ENCODE data around the gene FKBP9.

The FKBP9 gene

DNA sequence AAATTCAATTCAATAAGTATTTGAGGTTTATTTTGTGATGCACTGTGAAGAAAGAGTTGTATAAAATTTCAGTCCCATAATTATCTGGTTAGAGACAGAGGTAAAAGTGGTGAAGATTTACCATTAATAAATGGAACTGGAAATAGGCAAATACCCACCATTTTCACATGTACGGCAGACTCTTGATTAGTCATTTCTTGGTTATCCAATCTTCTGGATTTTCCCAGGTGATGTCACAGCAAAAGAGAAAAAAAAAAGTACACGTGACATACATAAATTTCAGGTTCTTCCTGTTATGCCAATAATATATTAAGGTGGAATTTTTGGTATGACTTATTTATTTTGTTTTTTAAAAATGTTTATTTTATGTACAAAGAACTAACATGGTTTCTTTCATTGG lies 78.5 kb downstream of the FKBP9 start:
- Histone ChIP-seq H3K4me3 (ENCODE audit: low read length) (no peak overlapping the region), H3F3A (ENCODE audit: control insufficient read depth, insufficient read depth) (peaks cover 6% of the 10 kb centered on the region), H3K4me2 (ENCODE audit: low read length) (no peak overlapping the region), H3K79me2 (ENCODE audit: control insufficient read depth, low read length) (peaks cover 89% of the 10 kb centered on the region), H3K9me3 (ENCODE audit: control insufficient read depth, insufficient read depth, low read length) (no peaks in the 10 kb centered on the region), H3K4me1 (ENCODE audit: control insufficient read depth, low read length) (peaks cover 29% of the 10 kb centered on the region), H4K20me1 (ENCODE audit: control insufficient read depth, insufficient read depth, low read depth, low read length) (peaks cover 16% of the 10 kb centered on the region), H3K36me3 (ENCODE audit: control insufficient read depth, low read length) (peaks cover 19% of the 10 kb centered on the region), H3K9me2 (replicated peaks; ENCODE audit: control insufficient read depth, low read length) (no peaks in the 10 kb centered on the region), H3K27ac (ENCODE audit: low read depth, low read length) (no peak overlapping the region), H3K27me3 (ENCODE audit: control insufficient read depth, low read length) (no peaks in the 10 kb centered on the region)
- no peak for TF ChIP-seq EZH2phosphoT487 (IDR thresholded peaks at IDR 0.05; ENCODE audit: borderline replicate concordance, low read length)
- TF ChIP-seq CTCF (IDR thresholded peaks at IDR 0.05; ENCODE audit: low read depth, low read length, poor library complexity, severe bottlenecking) = no peak

DNA sequence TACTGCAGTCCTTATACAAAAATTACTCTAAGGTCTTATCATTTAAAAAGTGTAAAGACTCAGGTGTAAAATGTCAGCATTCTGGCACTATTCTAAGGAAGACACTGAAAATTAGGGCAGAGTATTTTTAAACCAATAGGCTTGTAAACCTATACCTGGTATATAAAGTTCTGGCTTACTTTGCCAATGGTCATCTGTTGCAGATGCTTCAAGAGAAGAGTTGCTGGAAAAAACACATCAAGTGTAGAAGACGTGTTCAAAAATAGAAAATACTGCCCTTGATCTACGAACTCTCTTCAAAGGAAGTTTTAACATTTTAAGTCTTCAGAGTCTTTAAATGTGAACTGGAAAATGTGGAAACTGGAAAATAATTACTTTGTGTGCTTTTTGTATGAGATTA lies 81.4 kb downstream of the FKBP9 start:
- TF ChIP-seq CTCF (IDR thresholded peaks at IDR 0.05; ENCODE audit: low read depth, low read length, poor library complexity, severe bottlenecking) = no peak
- TF ChIP-seq EZH2phosphoT487 (IDR thresholded peaks at IDR 0.05; ENCODE audit: borderline replicate concordance, low read length) = no peak
- Histone ChIP-seq H3K9me3 (ENCODE audit: control insufficient read depth, insufficient read depth, low read length) (no peaks in the 10 kb centered on the region), H3K27ac (ENCODE audit: low read depth, low read length) (no peak overlapping the region), H3K4me1 (ENCODE audit: control insufficient read depth, low read length) (peaks cover 57% of the 10 kb centered on the region), H3K9me2 (replicated peaks; ENCODE audit: control insufficient read depth, low read length) (no peaks in the 10 kb centered on the region), H3F3A (ENCODE audit: control insufficient read depth, insufficient read depth) (peaks cover 27% of the 10 kb centered on the region), H4K20me1 (ENCODE audit: control insufficient read depth, insufficient read depth, low read depth, low read length) (peaks cover 26% of the 10 kb centered on the region), H3K27me3 (ENCODE audit: control insufficient read depth, low read length) (no peaks in the 10 kb centered on the region), H3K36me3 (ENCODE audit: control insufficient read depth, low read length) (peaks cover 19% of the 10 kb centered on the region), H3K79me2 (ENCODE audit: control insufficient read depth, low read length) (peaks cover 96% of the 10 kb centered on the region), H3K4me2 (ENCODE audit: low read length) (peak overlapping the region; percentile 81), H3K4me3 (ENCODE audit: low read length) (peak overlapping the region; percentile 70)

DNA sequence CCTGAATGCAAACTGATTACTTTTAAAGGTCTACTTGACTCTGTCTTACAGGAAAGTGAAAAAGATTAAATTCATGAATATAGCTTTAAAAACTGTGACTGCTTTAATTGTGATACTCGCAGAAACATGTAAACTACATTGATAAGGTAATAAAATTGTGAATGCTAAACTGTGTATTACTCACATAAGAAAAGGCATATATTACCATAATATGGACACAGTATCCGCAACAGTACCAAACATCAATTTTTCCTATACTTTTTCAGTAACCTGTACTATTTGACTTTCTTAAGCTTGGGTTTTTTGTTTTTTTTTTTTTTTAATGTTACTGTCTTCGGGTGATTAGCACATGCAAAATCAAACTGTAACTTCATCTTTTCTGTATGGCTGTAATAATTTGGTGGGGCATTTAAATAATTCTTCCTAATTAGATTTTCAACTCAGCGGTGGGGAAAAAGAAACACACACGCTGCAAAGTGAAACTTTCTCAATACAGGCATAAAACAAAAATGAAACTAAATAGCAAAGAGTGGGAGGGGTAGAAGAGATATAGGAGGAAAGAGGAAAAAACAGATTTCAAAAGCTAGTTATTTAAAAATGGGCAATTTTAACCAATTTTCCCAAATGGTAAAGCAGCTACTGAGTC lies 82.1 kb downstream of the FKBP9 start:
- no peaks in the 10 kb centered on the region for H3K9me2 ChIP-seq (replicated peaks; ENCODE audit: control insufficient read depth, low read length)
- H3K4me3 ChIP-seq (ENCODE audit: low read length) = peak overlapping the region; percentile 70
- TF ChIP-seq CTCF (IDR thresholded peaks at IDR 0.05; ENCODE audit: low read depth, low read length, poor library complexity, severe bottlenecking) (no peak), EZH2phosphoT487 (IDR thresholded peaks at IDR 0.05; ENCODE audit: borderline replicate concordance, low read length) (no peak)
- peaks cover 28% of the 10 kb centered on the region for H4K20me1 ChIP-seq (ENCODE audit: control insufficient read depth, insufficient read depth, low read depth, low read length)
- peaks cover 65% of the 10 kb centered on the region for H3K4me1 ChIP-seq (ENCODE audit: control insufficient read depth, low read length)
- peak overlapping the region; percentile 81 for H3K4me2 ChIP-seq (ENCODE audit: low read length)
- peak overlapping the region; percentile 86; the same call in 1 of the 2 replicates for H3K27ac ChIP-seq (ENCODE audit: low read depth, low read length)
- H3K79me2 ChIP-seq (ENCODE audit: control insufficient read depth, low read length) = peaks cover 99% of the 10 kb centered on the region
- peaks cover 28% of the 10 kb centered on the region for H3F3A ChIP-seq (ENCODE audit: control insufficient read depth, insufficient read depth)
- H3K36me3 ChIP-seq (ENCODE audit: control insufficient read depth, low read length) = peaks cover 17% of the 10 kb centered on the region
- no peaks in the 10 kb centered on the region for H3K9me3 ChIP-seq (ENCODE audit: control insufficient read depth, insufficient read depth, low read length)
- no peaks in the 10 kb centered on the region for H3K27me3 ChIP-seq (ENCODE audit: control insufficient read depth, low read length)

Data from DOHH2 (cell line).